ENCODE results near the gene NUDT1.

- TF ChIP-seq EZH2 (IDR thresholded peaks at IDR 0.05) (no peak), POLR2A (IDR thresholded peaks at IDR 0.05; ENCODE audit: borderline replicate concordance, extremely low read depth, insufficient read depth, insufficient read length) (no peak), MAX (IDR thresholded peaks at IDR 0.05) (no peak), POLR2AphosphoS5 (IDR thresholded peaks at IDR 0.05; ENCODE audit: low read depth, low read length) (no peak), EGR1 (IDR thresholded peaks at IDR 0.05; ENCODE audit: low read depth) (no peak), ATF3 (IDR thresholded peaks at IDR 0.05) (no peak), YY1 (IDR thresholded peaks at IDR 0.05; ENCODE audit: extremely low read depth, insufficient replicate concordance, low read depth, low read length) (no peak), ZNF274 (IDR thresholded peaks at IDR 0.05; ENCODE audit: low read depth, low read length) (no peak)
- TF ChIP-seq, protein P1, sequence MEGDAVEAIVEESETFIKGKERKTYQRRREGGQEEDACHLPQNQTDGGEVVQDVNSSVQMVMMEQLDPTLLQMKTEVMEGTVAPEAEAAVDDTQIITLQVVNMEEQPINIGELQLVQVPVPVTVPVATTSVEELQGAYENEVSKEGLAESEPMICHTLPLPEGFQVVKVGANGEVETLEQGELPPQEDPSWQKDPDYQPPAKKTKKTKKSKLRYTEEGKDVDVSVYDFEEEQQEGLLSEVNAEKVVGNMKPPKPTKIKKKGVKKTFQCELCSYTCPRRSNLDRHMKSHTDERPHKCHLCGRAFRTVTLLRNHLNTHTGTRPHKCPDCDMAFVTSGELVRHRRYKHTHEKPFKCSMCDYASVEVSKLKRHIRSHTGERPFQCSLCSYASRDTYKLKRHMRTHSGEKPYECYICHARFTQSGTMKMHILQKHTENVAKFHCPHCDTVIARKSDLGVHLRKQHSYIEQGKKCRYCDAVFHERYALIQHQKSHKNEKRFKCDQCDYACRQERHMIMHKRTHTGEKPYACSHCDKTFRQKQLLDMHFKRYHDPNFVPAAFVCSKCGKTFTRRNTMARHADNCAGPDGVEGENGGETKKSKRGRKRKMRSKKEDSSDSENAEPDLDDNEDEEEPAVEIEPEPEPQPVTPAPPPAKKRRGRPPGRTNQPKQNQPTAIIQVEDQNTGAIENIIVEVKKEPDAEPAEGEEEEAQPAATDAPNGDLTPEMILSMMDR (IDR thresholded peaks at IDR 0.05 in 2 of 3, conservative IDR thresholded peaks at IDR 0.05 in 1 of 3; ENCODE audit: borderline replicate concordance in 1 of 3, insufficient read depth in 1 of 3, low read depth in 2 of 3, low read length in 2 of 3): no peak
Measured at GRCh38 chr7:2282185-2282751, 40.2 kb downstream of the NUDT1 start.
